ENCODE measurements around the gene JPH3.
A peak's percentile ranks its signal among the peaks of the same experiment; 100 is the strongest.

Gene JPH3

DNA sequence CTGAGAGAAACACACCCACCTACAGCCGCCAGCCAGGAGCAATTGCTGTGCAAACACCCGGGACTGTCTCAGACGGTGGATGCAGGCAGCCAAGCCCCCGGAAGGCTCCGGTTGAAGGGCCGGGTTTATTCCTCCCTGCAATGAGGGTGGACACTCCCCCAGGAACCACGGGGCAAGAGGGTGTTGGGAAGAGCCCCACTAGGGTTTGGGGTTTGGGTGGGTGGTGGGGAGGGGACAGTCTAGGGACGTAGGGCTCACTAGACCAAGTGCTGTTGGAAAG, 19.2 kb downstream of the JPH3 start:
- Mint-ChIP-seq H3K4me3 (no peak overlapping the region), H3K9me3 (no peaks in the 10 kb centered on the region), H3K27me3 (peaks cover 10% of the 10 kb centered on the region), H3K27ac (no peak overlapping the region), H3K4me1 (ENCODE audit: low read depth) (no peaks in the 10 kb centered on the region), H3K36me3 (ENCODE audit: low read depth) (no peaks in the 10 kb centered on the region)

DNA sequence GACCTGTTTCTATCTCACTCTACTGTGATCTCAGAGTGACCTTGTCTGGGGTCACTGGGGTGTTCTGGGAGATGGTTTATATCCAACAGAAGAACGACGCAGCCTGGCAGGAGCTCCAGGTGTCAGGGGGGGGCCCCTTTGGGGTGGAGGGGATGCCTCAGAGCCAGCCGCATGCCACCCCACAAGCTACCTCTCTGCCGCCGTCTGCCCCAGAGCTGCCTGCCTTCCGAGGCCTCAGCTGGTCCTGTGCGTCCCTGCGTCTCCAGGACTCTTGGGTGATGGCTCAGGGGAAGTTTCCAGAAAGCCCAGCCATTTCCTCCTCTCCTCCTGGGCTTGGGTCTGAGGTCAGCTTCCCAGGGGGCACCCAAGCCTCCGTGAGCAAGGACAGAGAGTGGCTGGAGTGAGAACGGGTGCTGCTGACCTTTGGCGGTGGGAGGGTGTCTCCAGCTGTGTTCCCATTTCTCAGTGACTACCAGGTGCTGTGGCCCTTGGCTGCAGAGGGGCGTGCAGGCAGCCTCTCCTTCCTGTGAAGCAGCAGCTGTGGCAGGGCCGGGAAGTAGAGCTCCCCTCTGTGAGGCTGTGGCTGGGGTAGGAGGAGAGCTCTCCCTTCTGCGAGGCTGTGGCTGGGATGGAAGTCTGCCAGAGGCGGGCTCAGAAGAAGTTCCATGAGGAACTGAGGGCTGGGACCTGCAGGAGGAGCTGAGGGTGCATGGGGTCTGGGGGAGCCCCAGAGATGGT, 19.8 kb downstream of the JPH3 start:
- H3K9me3 Mint-ChIP-seq = no peaks in the 10 kb centered on the region
- H3K27me3 Mint-ChIP-seq = peaks cover 10% of the 10 kb centered on the region
- no peaks in the 10 kb centered on the region for H3K4me1 Mint-ChIP-seq (ENCODE audit: low read depth)
- no peak overlapping the region for H3K4me3 Mint-ChIP-seq
- no peaks in the 10 kb centered on the region for H3K36me3 Mint-ChIP-seq (ENCODE audit: low read depth)
- H3K27ac Mint-ChIP-seq = no peak overlapping the region

DNA sequence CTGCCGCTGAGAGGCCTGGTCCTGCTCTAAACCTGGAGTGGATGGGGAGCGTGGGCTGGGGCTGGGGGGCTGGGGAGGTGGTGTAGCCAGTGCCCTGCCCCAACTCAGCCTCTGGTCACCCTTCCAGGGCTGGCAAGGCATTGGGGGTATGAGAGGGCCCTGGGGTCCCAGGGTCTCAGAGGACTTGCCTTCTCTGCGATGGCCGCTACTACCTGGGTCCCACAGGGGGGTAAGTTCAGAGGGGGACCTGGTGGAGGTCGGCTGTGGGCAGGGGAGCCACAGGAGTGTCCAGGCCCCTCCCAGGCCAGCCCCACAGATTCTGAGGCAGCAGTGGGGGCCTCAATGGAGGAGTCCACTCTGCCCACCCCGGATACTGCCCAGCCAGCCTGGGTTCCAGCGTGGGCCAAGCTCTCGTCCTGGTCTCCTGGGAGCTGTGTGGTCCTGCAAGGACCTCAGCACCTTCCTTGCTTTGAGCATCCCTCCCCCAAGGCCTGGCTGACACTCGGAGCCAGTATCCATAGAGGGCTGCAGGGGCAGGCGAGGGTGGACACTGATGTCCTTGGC, 20.5 kb downstream of the JPH3 start:
- no peaks in the 10 kb centered on the region for H3K36me3 Mint-ChIP-seq (ENCODE audit: low read depth)

DNA sequence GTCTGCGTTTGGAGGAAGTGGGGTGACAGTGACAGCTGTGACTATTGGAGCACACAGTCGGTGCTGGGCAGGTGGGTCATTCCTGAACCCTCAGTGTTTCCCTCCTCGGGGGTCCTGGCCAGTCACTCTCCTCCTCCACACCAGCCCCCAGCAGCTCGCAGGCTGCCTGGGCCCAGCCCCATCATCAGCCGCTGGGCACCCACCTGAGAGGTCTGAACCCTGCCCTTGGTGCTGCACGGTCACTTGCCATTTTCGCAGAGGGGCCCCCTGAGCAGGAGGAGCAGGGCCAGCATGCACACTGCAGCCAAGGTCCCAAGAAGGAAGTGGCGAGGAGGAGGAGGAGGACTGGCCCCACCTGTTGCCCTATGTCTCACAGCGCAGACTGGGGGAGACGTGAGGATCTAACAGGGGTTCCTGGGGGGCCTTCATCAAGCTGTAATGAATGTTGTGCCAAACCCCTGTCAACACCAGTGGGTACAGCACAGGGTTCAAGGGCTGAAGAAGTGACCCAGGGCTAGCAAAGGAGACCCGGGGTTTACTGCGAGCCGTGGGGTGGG, 23.0 kb downstream of the JPH3 start:
- H3K36me3 Mint-ChIP-seq (ENCODE audit: low read depth) = no peaks in the 10 kb centered on the region
- no peak overlapping the region for H3K27ac Mint-ChIP-seq
- peaks cover 2% of the 10 kb centered on the region for H3K27me3 Mint-ChIP-seq
- H3K4me3 Mint-ChIP-seq = no peak overlapping the region
- no peaks in the 10 kb centered on the region for H3K9me3 Mint-ChIP-seq
- no peaks in the 10 kb centered on the region for H3K4me1 Mint-ChIP-seq (ENCODE audit: low read depth)

More for the DNA sequence above, 20.5 kb downstream of the JPH3 start:
- no peak overlapping the region for H3K27ac Mint-ChIP-seq
- H3K4me3 Mint-ChIP-seq = no peak overlapping the region
- H3K9me3 Mint-ChIP-seq = no peaks in the 10 kb centered on the region
- H3K27me3 Mint-ChIP-seq = peaks cover 13% of the 10 kb centered on the region
- no peaks in the 10 kb centered on the region for H3K4me1 Mint-ChIP-seq (ENCODE audit: low read depth)

DNA sequence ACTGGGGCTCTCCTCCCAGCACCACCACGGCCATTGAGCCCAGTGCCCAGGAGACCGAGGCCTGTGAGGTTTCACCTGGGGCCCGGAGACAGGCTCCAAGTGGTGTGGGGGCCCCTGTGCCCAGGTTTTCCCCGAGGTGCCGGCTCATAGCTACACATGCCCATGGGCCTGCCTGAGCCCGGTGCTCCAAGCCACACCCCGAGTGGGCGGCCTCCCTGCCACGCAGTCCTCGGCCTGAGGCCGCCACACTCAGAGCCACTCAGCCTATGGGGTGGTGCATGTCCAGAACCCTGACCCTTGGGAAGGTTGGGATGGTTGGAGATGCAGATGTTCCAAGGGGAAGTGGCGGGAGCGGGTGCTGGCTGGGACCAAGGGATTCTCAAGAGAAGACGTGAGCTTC, 24.1 kb downstream of the JPH3 start:
- H3K9me3 Mint-ChIP-seq = peaks cover 6% of the 10 kb centered on the region
- H3K27ac Mint-ChIP-seq = no peak overlapping the region
- H3K36me3 Mint-ChIP-seq (ENCODE audit: low read depth) = no peaks in the 10 kb centered on the region

DNA sequence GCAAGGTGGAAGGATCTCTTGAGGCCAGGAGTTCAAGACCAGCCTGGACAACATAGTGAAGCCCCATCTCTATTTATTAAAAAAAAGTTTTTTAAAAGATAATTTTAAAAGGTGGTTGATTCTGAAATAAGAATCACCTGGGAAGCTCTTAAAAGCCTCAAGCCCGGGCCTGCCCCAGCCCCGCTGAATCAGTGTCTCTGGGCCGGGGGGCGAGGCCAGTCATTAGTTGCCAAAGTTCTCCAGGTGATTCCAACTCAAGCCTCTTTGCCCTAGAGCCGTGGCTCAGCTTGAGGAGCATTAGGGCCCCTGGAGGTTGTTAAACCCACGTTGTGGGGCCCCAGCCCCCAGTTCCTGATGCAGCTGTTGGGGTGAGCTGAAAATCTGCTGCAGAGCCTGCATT, 24.6 kb downstream of the JPH3 start:
- Mint-ChIP-seq H3K4me3 (no peak overlapping the region), H3K4me1 (ENCODE audit: low read depth) (no peaks in the 10 kb centered on the region), H3K9me3 (peaks cover 7% of the 10 kb centered on the region), H3K27ac (no peak overlapping the region), H3K27me3 (peaks cover 15% of the 10 kb centered on the region), H3K36me3 (ENCODE audit: low read depth) (no peaks in the 10 kb centered on the region)

More for the DNA sequence above, 24.1 kb downstream of the JPH3 start:
- H3K4me1 Mint-ChIP-seq (ENCODE audit: low read depth) = no peaks in the 10 kb centered on the region
- H3K27me3 Mint-ChIP-seq = peaks cover 10% of the 10 kb centered on the region
- H3K4me3 Mint-ChIP-seq = no peak overlapping the region

DNA sequence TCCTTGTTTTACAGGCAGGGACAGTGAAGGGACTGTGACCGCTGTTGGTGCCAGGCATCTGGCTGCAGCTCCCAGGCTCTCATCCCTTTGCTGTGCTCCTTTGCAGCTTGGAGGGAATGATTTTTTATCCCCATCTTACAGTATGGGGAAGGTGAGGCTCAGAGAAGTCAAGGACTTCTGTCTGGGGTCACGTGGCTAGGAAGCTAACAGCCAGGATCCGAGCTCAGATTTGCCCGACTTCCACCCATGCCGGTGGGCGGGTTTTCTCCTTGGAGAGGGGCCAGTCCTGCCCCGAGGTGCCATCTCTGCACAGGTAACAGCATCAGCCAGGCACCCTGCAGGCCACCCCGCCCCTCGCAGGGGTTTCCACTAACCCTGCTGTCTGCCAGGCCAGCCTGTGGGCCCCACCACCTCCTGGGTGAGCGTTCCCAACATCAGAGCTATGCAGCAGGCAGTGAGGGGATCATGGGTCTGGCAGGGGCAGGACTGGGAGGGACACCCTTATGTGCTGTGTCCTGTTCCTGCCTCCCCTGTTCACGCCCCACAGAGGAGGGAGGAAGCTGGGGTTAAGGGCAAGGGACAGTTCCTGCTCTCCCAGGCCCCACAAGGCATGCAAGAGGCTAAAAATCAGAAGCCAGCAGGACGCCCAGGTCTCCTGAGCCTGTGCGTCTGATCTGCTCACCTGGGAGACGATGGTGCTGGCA, 25.4 kb downstream of the JPH3 start:
- Mint-ChIP-seq H3K4me3 (no peak overlapping the region), H3K36me3 (ENCODE audit: low read depth) (no peaks in the 10 kb centered on the region), H3K27me3 (peaks cover 17% of the 10 kb centered on the region), H3K4me1 (ENCODE audit: low read depth) (no peaks in the 10 kb centered on the region), H3K27ac (no peak overlapping the region), H3K9me3 (peaks cover 7% of the 10 kb centered on the region)

DNA sequence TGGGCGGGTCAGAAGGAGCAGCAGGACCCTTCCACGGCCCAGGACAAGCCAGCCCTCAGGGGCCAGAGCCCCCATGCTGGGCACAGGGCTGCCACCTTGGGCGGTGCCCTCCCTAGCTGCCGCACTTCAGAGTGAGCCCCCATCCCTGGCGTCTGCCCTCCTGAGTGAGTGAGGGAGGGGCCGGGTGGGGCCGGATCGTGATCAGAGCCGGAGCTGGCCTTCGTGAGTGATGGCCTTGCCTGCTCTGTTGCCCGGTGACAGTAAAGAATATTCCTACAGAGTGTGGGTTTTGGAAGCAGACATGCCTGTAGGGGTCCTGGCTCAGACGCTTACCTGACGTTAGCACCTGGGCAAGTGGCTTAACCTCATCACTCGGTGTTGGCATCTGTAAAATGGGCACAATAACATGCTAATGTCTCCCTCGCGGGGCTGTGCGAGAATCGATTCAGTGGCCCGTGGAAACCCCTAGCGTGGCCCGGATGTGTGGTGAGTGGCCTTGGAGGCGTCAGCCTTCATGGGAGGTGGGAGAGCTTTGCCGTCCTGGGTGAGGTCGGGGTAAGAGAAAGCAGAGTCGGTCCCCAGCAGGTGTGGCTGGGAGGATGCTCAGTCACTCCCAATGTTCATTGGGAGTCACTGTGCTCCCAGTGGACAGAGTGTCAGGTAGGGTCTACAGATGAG, 26.1 kb downstream of the JPH3 start:
- Mint-ChIP-seq H3K27me3 (peaks cover 17% of the 10 kb centered on the region), H3K27ac (no peak overlapping the region), H3K4me3 (no peak overlapping the region), H3K9me3 (peaks cover 7% of the 10 kb centered on the region), H3K4me1 (ENCODE audit: low read depth) (no peaks in the 10 kb centered on the region), H3K36me3 (ENCODE audit: low read depth) (no peaks in the 10 kb centered on the region)

DNA sequence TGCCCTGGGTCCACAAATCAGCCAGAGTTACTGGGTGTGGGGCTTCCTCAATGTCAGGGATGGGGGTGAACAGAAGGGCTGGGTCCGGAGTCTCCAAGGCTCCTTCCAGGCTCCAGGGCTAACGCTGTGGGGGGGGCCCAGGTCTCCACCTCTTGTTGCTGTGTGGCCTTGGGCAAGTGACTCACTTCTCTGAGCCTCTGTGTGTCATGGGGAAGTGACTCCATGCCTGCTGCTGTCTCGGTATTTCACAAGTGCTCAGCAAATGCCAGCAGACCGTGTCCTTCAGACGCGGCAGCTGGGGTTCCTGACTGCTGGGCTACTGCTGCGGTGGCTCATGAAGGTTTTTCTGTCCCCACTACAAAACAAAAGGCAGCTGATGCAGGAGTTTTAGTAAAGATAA, 26.6 kb downstream of the JPH3 start:
- H3K27ac Mint-ChIP-seq = no peak overlapping the region
- peaks cover 17% of the 10 kb centered on the region for H3K27me3 Mint-ChIP-seq
- no peaks in the 10 kb centered on the region for H3K4me1 Mint-ChIP-seq (ENCODE audit: low read depth)
- H3K4me3 Mint-ChIP-seq = no peak overlapping the region
- no peaks in the 10 kb centered on the region for H3K36me3 Mint-ChIP-seq (ENCODE audit: low read depth)
- H3K9me3 Mint-ChIP-seq = peaks cover 7% of the 10 kb centered on the region

DNA sequence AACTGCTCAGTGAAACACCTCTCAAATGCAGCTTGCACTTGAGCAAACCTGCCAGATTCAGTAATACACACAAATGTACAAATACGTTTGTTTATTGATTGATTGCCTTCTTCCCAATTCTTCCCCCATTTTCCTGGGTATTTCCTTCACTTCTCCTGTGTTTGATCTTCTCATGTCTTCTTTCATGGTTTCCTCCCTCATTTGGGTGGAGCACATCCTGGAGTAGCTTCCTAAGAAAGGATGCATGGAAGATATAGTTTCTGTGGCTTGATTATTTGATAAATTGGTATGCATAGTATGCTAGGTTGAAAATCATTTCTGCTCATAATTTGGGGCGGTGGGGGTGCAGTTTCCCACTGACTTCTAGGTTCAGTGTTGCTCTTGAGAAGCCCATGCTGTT, 28.8 kb downstream of the JPH3 start:
- H3K4me3 Mint-ChIP-seq = no peak overlapping the region
- peaks cover 11% of the 10 kb centered on the region for H3K4me1 Mint-ChIP-seq (ENCODE audit: low read depth)
- H3K9me3 Mint-ChIP-seq = peaks cover 7% of the 10 kb centered on the region
- H3K27ac Mint-ChIP-seq = no peak overlapping the region
- peaks cover 17% of the 10 kb centered on the region for H3K27me3 Mint-ChIP-seq
- H3K36me3 Mint-ChIP-seq (ENCODE audit: low read depth) = no peaks in the 10 kb centered on the region

DNA sequence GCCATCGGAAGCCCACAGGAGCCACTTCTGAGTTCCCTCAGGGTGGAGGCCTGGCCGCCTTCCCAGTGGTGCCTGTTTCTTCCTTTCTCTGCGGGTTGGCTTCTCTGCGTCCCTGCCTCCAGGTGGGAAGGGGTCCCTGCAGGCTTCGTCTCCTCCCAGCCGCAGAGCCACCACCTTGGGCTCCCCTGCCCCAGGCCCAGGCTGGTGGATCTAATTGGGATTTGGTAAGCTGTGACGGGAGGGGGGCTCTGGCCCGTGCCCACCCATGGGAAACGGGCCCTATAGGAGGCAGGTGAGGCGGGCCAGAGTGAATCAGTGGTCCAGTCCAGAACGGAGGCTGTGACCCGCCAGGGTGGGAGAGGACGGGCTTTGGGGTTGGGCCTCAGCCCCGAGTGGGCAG, 32.1 kb downstream of the JPH3 start:
- Mint-ChIP-seq H3K9me3 (peaks cover 7% of the 10 kb centered on the region), H3K27me3 (peaks cover 14% of the 10 kb centered on the region)

DNA sequence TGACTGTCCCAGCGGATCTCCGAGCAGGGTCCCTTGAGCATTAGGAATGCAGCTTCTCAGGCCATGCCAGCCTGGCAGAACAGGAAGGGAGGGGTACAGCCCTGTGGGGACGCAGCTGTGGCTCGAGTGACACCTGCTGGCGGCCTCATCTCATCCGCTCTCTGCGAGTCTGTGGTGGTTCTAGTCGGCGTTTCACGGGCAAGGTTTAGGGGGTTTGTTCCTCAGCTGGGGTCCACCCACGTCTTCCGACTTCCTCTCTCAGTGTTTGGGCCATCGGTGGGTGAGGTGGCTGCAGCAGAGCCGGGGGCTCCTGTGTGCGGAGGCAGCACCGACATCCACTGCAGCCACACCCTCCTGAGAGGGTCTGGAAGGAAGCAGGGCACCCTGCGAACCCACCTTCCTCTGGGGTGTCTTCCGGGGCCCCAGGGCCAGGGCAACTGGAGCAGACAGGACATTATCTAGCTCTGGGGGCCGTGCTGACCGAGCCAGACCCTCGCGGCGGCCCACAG, 33.3 kb downstream of the JPH3 start:
- Mint-ChIP-seq H3K27me3 (peaks cover 14% of the 10 kb centered on the region), H3K36me3 (ENCODE audit: low read depth) (no peaks in the 10 kb centered on the region), H3K4me3 (peak overlapping the region; percentile 77), H3K4me1 (ENCODE audit: low read depth) (peaks cover 13% of the 10 kb centered on the region), H3K9me3 (peaks cover 7% of the 10 kb centered on the region), H3K27ac (no peak overlapping the region)

More for the DNA sequence above, 32.1 kb downstream of the JPH3 start:
- Mint-ChIP-seq H3K27ac (no peak overlapping the region), H3K4me1 (ENCODE audit: low read depth) (peaks cover 13% of the 10 kb centered on the region), H3K4me3 (no peak overlapping the region), H3K36me3 (ENCODE audit: low read depth) (no peaks in the 10 kb centered on the region)

DNA sequence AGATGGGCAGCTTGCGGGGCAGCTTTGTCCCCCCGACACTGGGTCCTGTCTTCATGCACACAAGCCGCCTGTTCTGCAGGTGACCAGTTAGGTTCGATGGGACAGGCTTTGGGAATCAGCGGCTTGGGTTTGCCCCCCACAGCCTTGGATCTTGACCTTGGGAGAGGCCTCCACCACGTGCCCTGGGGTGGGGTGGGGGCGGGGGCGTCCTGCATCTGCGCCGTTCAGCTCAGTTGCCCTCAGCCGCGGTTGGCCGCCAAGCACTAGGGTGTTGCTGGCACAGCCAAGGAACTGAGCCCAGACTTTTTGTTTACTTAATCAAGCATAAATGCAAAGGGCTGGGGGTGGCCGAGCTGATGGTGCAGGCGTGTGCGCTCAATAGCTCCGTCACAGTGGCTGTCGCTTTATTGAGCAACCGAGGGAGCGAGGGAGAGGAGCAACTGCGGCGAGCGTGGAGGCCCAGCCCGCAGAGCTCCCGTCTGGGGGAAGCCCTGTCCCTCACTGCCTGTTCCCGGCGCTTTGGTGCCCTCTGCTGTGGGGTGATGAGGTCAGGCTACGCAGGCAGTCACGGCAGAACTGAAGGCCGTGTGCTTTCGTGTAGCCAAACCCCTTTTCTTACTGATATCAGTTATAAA, 33.9 kb downstream of the JPH3 start:
- Mint-ChIP-seq H3K27ac (no peak overlapping the region), H3K36me3 (ENCODE audit: low read depth) (no peaks in the 10 kb centered on the region), H3K4me1 (ENCODE audit: low read depth) (peaks cover 13% of the 10 kb centered on the region), H3K9me3 (peaks cover 4% of the 10 kb centered on the region), H3K4me3 (peak overlapping the region; percentile 67), H3K27me3 (peaks cover 10% of the 10 kb centered on the region)

DNA sequence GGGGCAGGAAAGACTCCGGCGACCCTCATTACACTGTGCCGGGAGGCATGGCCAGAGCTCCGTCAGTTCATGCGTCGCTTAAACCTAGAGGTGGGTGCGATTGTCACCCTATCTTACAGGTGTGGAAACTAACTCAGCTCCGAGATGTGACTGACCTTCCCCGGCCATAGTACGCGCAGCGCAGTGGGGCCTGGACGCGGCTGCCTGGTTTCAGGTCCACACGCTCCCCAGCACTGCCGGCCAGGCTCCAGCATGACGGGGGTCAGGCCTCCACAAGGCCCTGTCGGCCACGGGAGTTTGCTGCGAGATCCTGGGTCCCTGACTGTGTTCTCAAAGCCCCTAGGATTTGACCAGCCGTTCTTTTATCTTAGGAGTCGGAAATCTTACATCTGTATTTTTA, 34.4 kb downstream of the JPH3 start:
- Mint-ChIP-seq H3K4me3 (no peak overlapping the region), H3K4me1 (ENCODE audit: low read depth) (peaks cover 13% of the 10 kb centered on the region), H3K27ac (no peak overlapping the region), H3K9me3 (no peaks in the 10 kb centered on the region), H3K36me3 (ENCODE audit: low read depth) (no peaks in the 10 kb centered on the region), H3K27me3 (peaks cover 4% of the 10 kb centered on the region)
